SH-SY5Y (cell line): ENCODE results near the gene TRIM38.

Source experiments
- GATA2 ChIP-seq: IDR thresholded peaks from 2 replicates; pipeline ENCODE4 v1.6.1; 2011; ENCODE audit warnings: mild to moderate bottlenecking, low read depth, low read length
- GATA3 ChIP-seq: IDR thresholded peaks from 2 replicates; pipeline ENCODE4 v1.6.1; 2011; ENCODE audit warnings: low read depth, mild to moderate bottlenecking, low read length, moderate library complexity

- no peak for TF ChIP-seq GATA2
- no peak for TF ChIP-seq GATA3
These were observed 13.4 kb downstream of the TRIM38 start for GRCh38 chr6:25975923-25976560.
